Loucy (cell line): ENCODE data around the gene LRRC14B.

Source experiments
- H2AFZ ChIP-seq: fragments of 200-600 bp; sonication (generic); 2 replicates; pipeline ENCODE4 v1.6.0; 2016; ENCODE audit warnings: antibody characterized with exemption, mild to moderate bottlenecking, low read length, moderate library complexity
- H3F3A ChIP-seq: fragments of 200-600 bp; 2 replicates; pipeline ENCODE4 v1.6.0; 2016; ENCODE audit warnings: antibody characterized with exemption, low read depth, mild to moderate bottlenecking
- H3K27me3 ChIP-seq: fragments of 200-600 bp; sonication (generic); 2 replicates; pipeline ENCODE4 v1.6.1; 2014; ENCODE audit warnings: low read length, mild to moderate bottlenecking; ENCODE audit not compliant: insufficient read depth, poor library complexity, severe bottlenecking
- H3K36me3 ChIP-seq: fragments of 200-600 bp; sonication (generic); 2 replicates; pipeline ENCODE4 v1.6.1; 2016; ENCODE audit warnings: low read length; ENCODE audit not compliant: insufficient read depth
- H3K4me1 ChIP-seq: fragments of 200-600 bp; sonication (generic); 2 replicates; pipeline ENCODE4 v1.5.1; 2014; ENCODE audit warnings: low read length, mild to moderate bottlenecking; ENCODE audit not compliant: insufficient read depth, poor library complexity, severe bottlenecking
- H3K4me2 ChIP-seq: fragments of 200-600 bp; sonication (generic); 2 replicates; pipeline ENCODE4 v1.6.0; 2014; ENCODE audit warnings: antibody characterized with exemption, low read length, low read depth, mild to moderate bottlenecking; ENCODE audit not compliant: poor library complexity, severe bottlenecking
- H3K4me3 ChIP-seq: fragments of 200-600 bp; sonication (generic); 2 replicates; pipeline ENCODE4 v1.5.1; 2014; ENCODE audit warnings: low read length, mild to moderate bottlenecking, mixed read lengths; ENCODE audit not compliant: poor library complexity, severe bottlenecking
- H3K79me2 ChIP-seq: fragments of 200-600 bp; sonication (generic); 2 replicates; pipeline ENCODE4 v1.6.1; 2014; ENCODE audit warnings: low read length; ENCODE audit not compliant: insufficient read depth
- H3K9ac ChIP-seq: fragments of 200-600 bp; sonication (generic); 2 replicates; pipeline ENCODE4 v1.6.0; 2014; ENCODE audit warnings: mild to moderate bottlenecking, low read depth, low read length, moderate library complexity; ENCODE audit not compliant: poor library complexity, severe bottlenecking
- H3K9me2 ChIP-seq: fragments of 200-600 bp; sonication (generic); replicated peaks from 2 replicates; pipeline ENCODE4 v1.6.1; 2016; ENCODE audit warnings: low read depth, low read length, mixed read lengths
- H3K9me3 ChIP-seq: fragments of 200-600 bp; sonication (generic); 2 replicates; pipeline ENCODE4 v1.6.1; 2014; ENCODE audit warnings: mild to moderate bottlenecking, antibody characterized with exemption, low read length, low read depth; ENCODE audit not compliant: insufficient read depth
- H4K20me1 ChIP-seq: fragments of 200-600 bp; sonication (generic); 2 replicates; pipeline ENCODE4 v1.6.0; 2014; ENCODE audit warnings: antibody characterized with exemption, low read length, mild to moderate bottlenecking; ENCODE audit not compliant: insufficient read depth, poor library complexity, severe bottlenecking
- CTCF ChIP-seq: fragments of 200-600 bp; sonication (generic); conservative IDR thresholded peaks from 2 replicates; pipeline ENCODE4 v1.5.1; 2014; ENCODE audit warnings: mild to moderate bottlenecking, antibody characterized with exemption, low read length
- EZH2phosphoT487 ChIP-seq: fragments of 200-600 bp; IDR thresholded peaks from 2 replicates; pipeline ENCODE4 v1.6.1; 2018; ENCODE audit warnings: antibody characterized with exemption, mild to moderate bottlenecking, moderate library complexity, borderline replicate concordance

The LRRC14B gene

GRCh38 chr5:199197-199949, 8.1 kb downstream of the LRRC14B start:
- H3K4me3 ChIP-seq = no peak overlapping the region
- no peak overlapping the region for H3K4me2 ChIP-seq
- H3K36me3 ChIP-seq = peaks cover 16% of the 10 kb centered on the region; the same call in 1 of the 2 replicates
- H3F3A ChIP-seq = no peaks in the 10 kb centered on the region
- no peaks in the 10 kb centered on the region for H3K9me2 ChIP-seq
- H3K4me1 ChIP-seq = peaks cover 24% of the 10 kb centered on the region
- H2AFZ ChIP-seq = no peak overlapping the region
- H4K20me1 ChIP-seq = no peaks in the 10 kb centered on the region
- H3K27me3 ChIP-seq = no peaks in the 10 kb centered on the region
- H3K9ac ChIP-seq = no peak overlapping the region
- TF ChIP-seq EZH2phosphoT487 (no peak), CTCF (no peak)
- no peaks in the 10 kb centered on the region for H3K9me3 ChIP-seq
- H3K79me2 ChIP-seq = no peaks in the 10 kb centered on the region

GRCh38 chr5:199950-200645, 8.8 kb downstream of the LRRC14B start:
- H3K4me2 ChIP-seq = no peak overlapping the region
- no peaks in the 10 kb centered on the region for H3K9me3 ChIP-seq
- TF ChIP-seq EZH2phosphoT487 = no peak
- no peak for TF ChIP-seq CTCF
- no peaks in the 10 kb centered on the region for H3K27me3 ChIP-seq
- peaks cover 24% of the 10 kb centered on the region; the same call in 1 of the 2 replicates for H3K36me3 ChIP-seq
- H2AFZ ChIP-seq = no peak overlapping the region
- peaks cover 22% of the 10 kb centered on the region for H3K4me1 ChIP-seq
- no peak overlapping the region for H3K4me3 ChIP-seq
- H3K79me2 ChIP-seq = no peaks in the 10 kb centered on the region; the same call in 1 of the 2 replicates
- H3K9me2 ChIP-seq = no peaks in the 10 kb centered on the region
- no peaks in the 10 kb centered on the region for H4K20me1 ChIP-seq
- no peaks in the 10 kb centered on the region for H3F3A ChIP-seq
- H3K9ac ChIP-seq = no peak overlapping the region

- no peak for TF ChIP-seq EZH2phosphoT487
- no peak for TF ChIP-seq CTCF
- Histone ChIP-seq H3K36me3 (peaks cover 31% of the 10 kb centered on the region; the same call in 1 of the 2 replicates), H3K4me2 (peak overlapping the region; percentile 35), H3F3A (no peaks in the 10 kb centered on the region), H3K9me3 (no peaks in the 10 kb centered on the region), H3K27me3 (no peaks in the 10 kb centered on the region), H3K79me2 (no peaks in the 10 kb centered on the region; the same call in 1 of the 2 replicates), H3K4me3 (no peak overlapping the region), H3K9ac (no peak overlapping the region), H3K4me1 (peaks cover 13% of the 10 kb centered on the region), H3K9me2 (no peaks in the 10 kb centered on the region), H2AFZ (no peak overlapping the region), H4K20me1 (no peaks in the 10 kb centered on the region)
These were observed 9.7 kb downstream of the LRRC14B start for GRCh38 chr5:200985-201384.
